CD4-positive, alpha-beta T cell treated with Interleukin-15 for 1 hour (primary cell): ENCODE results near the gene MIP.
A peak's percentile ranks its signal among the peaks of the same experiment; 100 is the strongest.
"Not testable (repeated sequence)": the region's sequence is repeated elsewhere in the genome, so short reads cannot be mapped to it uniquely, and the experiment has no call there.

ENCODE experiments used
- DNase-seq: peaks from one replicate; pipeline ENCODE4 v3.0.0-alpha.2; 2020

The MIP gene

GRCh38 chr12:56454557-56454956, at the start of gene MIP:
TSS of gene MIP (minus strand) at chr12:56454657. CDS start at chr12:56454613, 44 bp downstream.
- DNase-seq = no peak

- not testable (repeated sequence) for DNase-seq
Measured at GRCh38 chr12:56499879-56500278, 45.4 kb upstream of the MIP start.

- not testable (repeated sequence) for DNase-seq
Measured at GRCh38 chr12:56499452-56499851, 45.0 kb upstream of the MIP start.

- DNase-seq = not testable (repeated sequence)
Measured at GRCh38 chr12:56498126-56498902, 43.9 kb upstream of the MIP start.

- DNase-seq = peak; percentile 23
Measured at GRCh38 chr12:56496704-56497103, 42.2 kb upstream of the MIP start.

- not testable (repeated sequence) for DNase-seq
Measured at GRCh38 chr12:56494481-56494880, 40.0 kb upstream of the MIP start.

- not testable (repeated sequence) for DNase-seq
Measured at GRCh38 chr12:56494106-56494415, 39.6 kb upstream of the MIP start.

- not testable (repeated sequence) for DNase-seq
Measured at GRCh38 chr12:56493409-56494105, 39.1 kb upstream of the MIP start.

GRCh38 chr12:56490360-56490759, 35.9 kb upstream of the MIP start:
- no peak for DNase-seq

- peak; percentile 80 for DNase-seq
Measured at GRCh38 chr12:56488041-56488955, 33.8 kb upstream of the MIP start, which contains the start of gene GLS2. TSS of gene GLS2 (minus strand) at chr12:56488161. CDS start at chr12:56488118, 43 bp downstream.

- no peak for DNase-seq
Measured at GRCh38 chr12:56487448-56488040, 33.1 kb upstream of the MIP start.

- DNase-seq = no peak
Measured at GRCh38 chr12:56486694-56487093, 32.2 kb upstream of the MIP start.

- DNase-seq = no peak
Measured at GRCh38 chr12:56484566-56484965, 30.1 kb upstream of the MIP start.

- DNase-seq = no peak
Measured at GRCh38 chr12:56479625-56480024, 25.2 kb upstream of the MIP start.

GRCh38 chr12:56477521-56478225, 23.2 kb upstream of the MIP start:
- DNase-seq = no peak

GRCh38 chr12:56476972-56477432, 22.5 kb upstream of the MIP start:
- DNase-seq = no peak

GRCh38 chr12:56476143-56476542, 21.7 kb upstream of the MIP start:
- DNase-seq = no peak

- DNase-seq = no peak
Measured at GRCh38 chr12:56474389-56474788, 19.9 kb upstream of the MIP start.

- no peak for DNase-seq
Measured at GRCh38 chr12:56469007-56469930, 14.8 kb upstream of the MIP start.

GRCh38 chr12:56468216-56469006, 14.0 kb upstream of the MIP start, which contains the start of gene SPRYD4:
TSS of gene SPRYD4 (plus strand) at chr12:56468578. CDS start at chr12:56468592, 14 bp downstream.
- DNase-seq = peak; percentile 95
